Neural progenitor cell (in vitro differentiated cells): ENCODE measurements around the gene CSKMT. TPM values are rescaled to one million over a fixed set of nuclear protein-coding genes. Genes with fewer than 3 reads are reported as not detected.
"Not testable (repeated sequence)": the region's sequence is repeated elsewhere in the genome, so short reads cannot be mapped to it uniquely, and the experiment has no call there.

Experiments
- DNase-seq: peaks from one replicate; pipeline ENCODE4 v3.0.0-alpha.2; 2016; ENCODE audit warnings: low spot score
- H2AFZ ChIP-seq: fragments of 200-600 bp; sonication (generic); replicated peaks from 2 replicates; pipeline ENCODE4 v1.6.1; 2016; ENCODE audit warnings: antibody characterized with exemption
- H3F3A ChIP-seq: fragments of 200-600 bp; sonication (generic); 2 replicates; pipeline ENCODE4 v1.6.1; 2016; ENCODE audit warnings: antibody characterized with exemption, low read depth
- H3K27ac ChIP-seq: fragments of 200-600 bp; sonication (generic); 2 replicates; pipeline ENCODE4 v1.5.1; 2016; ENCODE audit warnings: mild to moderate bottlenecking
- H3K27me3 ChIP-seq: fragments of 200-600 bp; sonication (generic); 2 replicates; pipeline ENCODE4 v1.6.1; 2016; ENCODE audit warnings: mild to moderate bottlenecking, moderate library complexity
- H3K36me3 ChIP-seq: fragments of 200-600 bp; sonication (generic); 2 replicates; pipeline ENCODE4 v1.5.1; 2016
- H3K4me1 ChIP-seq: fragments of 200-600 bp; sonication (generic); 2 replicates; pipeline ENCODE4 v1.6.1; 2016; ENCODE audit warnings: mixed run types
- H3K4me2 ChIP-seq: fragments of 200-600 bp; sonication (generic); 2 replicates; pipeline ENCODE4 v1.6.1; 2016
- H3K4me3 ChIP-seq: fragments of 200-600 bp; sonication (generic); 2 replicates; pipeline ENCODE4 v1.5.1; 2016
- H3K79me2 ChIP-seq: fragments of 200-600 bp; sonication (generic); 2 replicates; pipeline ENCODE4 v1.6.1; 2016; ENCODE audit warnings: low read depth
- H3K9ac ChIP-seq: fragments of 200-600 bp; sonication (generic); 2 replicates; pipeline ENCODE4 v1.6.1; 2016
- H3K9me3 ChIP-seq: fragments of 200-600 bp; sonication (generic); 2 replicates; pipeline ENCODE4 v1.5.1; 2016; ENCODE audit warnings: low read depth
- H4K20me1 ChIP-seq: fragments of 200-600 bp; sonication (generic); 2 replicates; pipeline ENCODE4 v1.6.1; 2016; ENCODE audit warnings: low read depth
- H3K27ac Mint-ChIP-seq: 3 replicates; pipeline ENCODE4 v1.8.0; 2021; ENCODE audit warnings: mixed read lengths
- H3K27me3 Mint-ChIP-seq: 2 replicates; pipeline ENCODE4 v1.8.0; 2022; ENCODE audit warnings: low read depth, mild to moderate bottlenecking, inconsistent platforms, moderate library complexity, mixed read lengths; ENCODE audit not compliant: insufficient read depth
- H3K36me3 Mint-ChIP-seq: 3 replicates; pipeline ENCODE4 v1.8.0; 2021; ENCODE audit warnings: mixed read lengths
- H3K4me1 Mint-ChIP-seq: 3 replicates; pipeline ENCODE4 v1.8.0; 2021; ENCODE audit warnings: mixed read lengths
- H3K4me3 Mint-ChIP-seq: 3 replicates; pipeline ENCODE4 v1.8.0; 2021; ENCODE audit warnings: mild to moderate bottlenecking, moderate library complexity, mixed read lengths
- H3K9me3 Mint-ChIP-seq: 3 replicates; pipeline ENCODE4 v1.8.0; 2020; ENCODE audit warnings: mixed read lengths
- EZH2 ChIP-seq: fragments of 200-600 bp; sonication (generic); IDR thresholded peaks from 2 replicates; pipeline ENCODE4 v1.6.1; 2017; ENCODE audit warnings: antibody characterized with exemption, mild to moderate bottlenecking, moderate library complexity
- EZH2phosphoT487 ChIP-seq: fragments of 200-600 bp; sonication (generic); IDR thresholded peaks from 2 replicates; pipeline ENCODE4 v1.6.1; 2017; ENCODE audit warnings: antibody characterized with exemption
- total RNA-seq: library from RNA; depleted of rRNA; stranded (reverse); fragments of >200 nt; gene quantifications from 2 replicates; pipeline ENCODE4 v1.2.3, GENCODE V29; 2015; ENCODE audit warnings: low replicate concordance
- TF ChIP-seq, protein P1 (sequence below): fragments of 200-600 bp; sonication (generic); IDR thresholded peaks from 2 replicates; pipeline ENCODE4 v1.5.1; 2017; ENCODE audit warnings: antibody characterized with exemption, mild to moderate bottlenecking

Gene CSKMT, protein sequence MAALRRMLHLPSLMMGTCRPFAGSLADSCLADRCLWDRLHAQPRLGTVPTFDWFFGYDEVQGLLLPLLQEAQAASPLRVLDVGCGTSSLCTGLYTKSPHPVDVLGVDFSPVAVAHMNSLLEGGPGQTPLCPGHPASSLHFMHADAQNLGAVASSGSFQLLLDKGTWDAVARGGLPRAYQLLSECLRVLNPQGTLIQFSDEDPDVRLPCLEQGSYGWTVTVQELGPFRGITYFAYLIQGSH
- total RNA-seq, result 4.3 and 6.7 TPM in 2 replicates

DNA sequence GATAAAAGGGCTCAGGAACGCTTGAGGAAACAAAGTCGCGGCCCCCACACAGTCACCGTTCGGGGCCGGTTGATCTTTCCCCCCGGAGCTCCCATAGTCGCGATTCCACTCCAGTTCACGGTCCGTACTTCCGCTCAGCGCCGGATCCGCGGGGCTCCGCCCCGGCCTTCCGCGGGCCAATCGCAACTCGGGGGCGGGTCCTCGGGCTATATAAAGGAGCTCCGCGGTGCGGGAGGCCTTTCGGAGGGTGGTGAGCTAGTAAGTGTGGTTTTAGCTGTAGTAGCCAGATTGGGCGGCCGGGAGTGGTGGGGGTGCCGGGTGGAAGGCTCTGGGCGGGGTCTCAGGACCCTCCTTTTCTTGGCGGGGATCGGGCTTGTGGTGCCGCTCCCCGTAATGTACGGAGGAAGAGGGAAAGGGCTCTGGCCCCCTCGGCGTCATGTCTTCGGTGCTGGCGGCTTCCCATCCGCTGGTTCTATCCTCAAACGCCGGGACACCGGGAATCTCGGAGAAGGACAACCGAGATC, at the start of gene CSKMT, which contains the start of gene C11orf98:
Gene CSKMT, plus strand, starts transcription at position 238 of the 524 bp plus-strand sequence. CDS start 568 bp downstream, outside the sequence.
Gene C11orf98, minus strand, starts transcription at position 136 of the 524 bp plus-strand sequence. Its CDS starts 41 bp downstream, at position 95.
- Histone ChIP-seq H3K9me3 (no peaks in the 10 kb centered on the region), H3K79me2 (peaks cover 49% of the 10 kb centered on the region), H3K4me2 (peak within 1 kb of the TSS; percentile 88), H3K27me3 (no peaks in the 10 kb centered on the region), H3K36me3 (no peaks in the 10 kb centered on the region), H3K4me1 (peaks cover 14% of the 10 kb centered on the region), H3K27ac (peak within 1 kb of the TSS; percentile 69), H3K9ac (peak within 1 kb of the TSS; percentile 77), H3F3A (peaks cover 63% of the 10 kb centered on the region), H2AFZ (peak within 1 kb of the TSS; percentile 48), H3K4me3 (peak within 1 kb of the TSS; percentile 65), H4K20me1 (peaks cover 17% of the 10 kb centered on the region)
- H3K27me3 Mint-ChIP-seq, result peaks cover 5% of the 10 kb centered on the region
- peaks cover 25% of the 10 kb centered on the region for H3K4me1 Mint-ChIP-seq
- TF ChIP-seq EZH2phosphoT487, result no peak
- TF ChIP-seq, protein P1, sequence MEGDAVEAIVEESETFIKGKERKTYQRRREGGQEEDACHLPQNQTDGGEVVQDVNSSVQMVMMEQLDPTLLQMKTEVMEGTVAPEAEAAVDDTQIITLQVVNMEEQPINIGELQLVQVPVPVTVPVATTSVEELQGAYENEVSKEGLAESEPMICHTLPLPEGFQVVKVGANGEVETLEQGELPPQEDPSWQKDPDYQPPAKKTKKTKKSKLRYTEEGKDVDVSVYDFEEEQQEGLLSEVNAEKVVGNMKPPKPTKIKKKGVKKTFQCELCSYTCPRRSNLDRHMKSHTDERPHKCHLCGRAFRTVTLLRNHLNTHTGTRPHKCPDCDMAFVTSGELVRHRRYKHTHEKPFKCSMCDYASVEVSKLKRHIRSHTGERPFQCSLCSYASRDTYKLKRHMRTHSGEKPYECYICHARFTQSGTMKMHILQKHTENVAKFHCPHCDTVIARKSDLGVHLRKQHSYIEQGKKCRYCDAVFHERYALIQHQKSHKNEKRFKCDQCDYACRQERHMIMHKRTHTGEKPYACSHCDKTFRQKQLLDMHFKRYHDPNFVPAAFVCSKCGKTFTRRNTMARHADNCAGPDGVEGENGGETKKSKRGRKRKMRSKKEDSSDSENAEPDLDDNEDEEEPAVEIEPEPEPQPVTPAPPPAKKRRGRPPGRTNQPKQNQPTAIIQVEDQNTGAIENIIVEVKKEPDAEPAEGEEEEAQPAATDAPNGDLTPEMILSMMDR, result no peak
- peak; percentile 33 for TF ChIP-seq EZH2
- peaks cover 11% of the 10 kb centered on the region for H3K36me3 Mint-ChIP-seq
- peak within 1 kb of the TSS; percentile 91 for H3K27ac Mint-ChIP-seq
- peak; percentile 96 for DNase-seq
- peak within 1 kb of the TSS; percentile 99 for H3K4me3 Mint-ChIP-seq
- no peaks in the 10 kb centered on the region for H3K9me3 Mint-ChIP-seq

DNA sequence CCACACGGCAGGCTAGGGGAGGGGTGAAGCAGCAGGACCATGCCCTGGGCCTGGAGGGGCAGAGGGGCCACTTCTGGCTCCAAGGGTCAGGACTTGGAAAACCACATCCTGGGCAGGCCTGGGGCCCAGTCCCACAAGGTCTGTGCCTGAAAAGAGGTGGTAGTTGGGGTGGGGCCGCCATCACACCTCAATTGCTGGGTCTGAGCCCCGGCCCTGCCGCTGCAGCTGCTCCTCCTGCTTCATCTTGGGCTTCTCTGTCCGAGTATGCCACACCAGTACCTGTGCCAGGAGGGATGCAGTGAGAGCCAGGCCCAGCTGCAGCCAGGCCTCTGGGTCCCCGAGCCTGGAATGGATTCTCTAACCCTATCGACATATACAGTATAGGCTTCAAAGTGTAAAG, 49.6 kb upstream of the CSKMT start:
- H3K27ac ChIP-seq, result no peak overlapping the region
- no peak for TF ChIP-seq EZH2
- TF ChIP-seq EZH2phosphoT487, result no peak
- TF ChIP-seq, protein P1, result no peak
- Mint-ChIP-seq H3K4me3 (no peak overlapping the region), H3K36me3 (peaks cover 3% of the 10 kb centered on the region), H3K9me3 (no peaks in the 10 kb centered on the region), H3K27me3 (peaks cover 4% of the 10 kb centered on the region), H3K4me1 (peaks cover 23% of the 10 kb centered on the region), H3K27ac (no peak overlapping the region)
- H2AFZ ChIP-seq, result no peak overlapping the region
- peaks cover 9% of the 10 kb centered on the region for H3K79me2 ChIP-seq
- DNase-seq, result no peak
- peaks cover 13% of the 10 kb centered on the region for H3K27me3 ChIP-seq
- H3K4me1 ChIP-seq, result peaks cover 7% of the 10 kb centered on the region
- H3K9me3 ChIP-seq, result no peaks in the 10 kb centered on the region
- H3K36me3 ChIP-seq, result no peaks in the 10 kb centered on the region
- no peak overlapping the region for H3K4me3 ChIP-seq
- peaks cover 30% of the 10 kb centered on the region for H3F3A ChIP-seq
- no peak overlapping the region for H3K9ac ChIP-seq
- no peak overlapping the region for H3K4me2 ChIP-seq
- no peaks in the 10 kb centered on the region for H4K20me1 ChIP-seq

DNA sequence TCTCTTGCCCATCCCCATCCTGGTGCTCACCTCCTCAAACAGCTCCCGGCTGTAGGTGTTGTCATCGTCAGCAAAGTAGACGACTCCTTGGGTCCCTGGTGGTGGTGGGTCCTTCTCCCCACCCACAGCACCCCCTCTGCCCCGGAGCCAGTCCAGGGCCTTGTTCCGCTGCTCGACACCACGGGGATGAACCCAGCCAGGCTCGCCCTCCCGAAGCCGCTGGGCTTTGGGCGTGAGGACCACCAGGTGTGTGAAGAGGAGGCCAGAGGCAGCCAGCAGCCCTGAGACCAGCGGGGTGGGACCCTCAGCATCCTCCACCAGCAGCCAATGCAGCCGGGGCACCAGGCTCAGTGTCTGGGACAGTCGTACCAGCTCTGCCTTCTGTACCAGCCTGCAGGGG, 48.2 kb upstream of the CSKMT start:
- not testable (repeated sequence) for H3K36me3 ChIP-seq, H2AFZ ChIP-seq, H3K9me3 ChIP-seq, H3K36me3 Mint-ChIP-seq, H3K27ac ChIP-seq, H3K4me3 Mint-ChIP-seq, H3K4me1 ChIP-seq, H3K4me2 ChIP-seq, H3K27ac Mint-ChIP-seq, DNase-seq, H4K20me1 ChIP-seq, H3K27me3 Mint-ChIP-seq, H3K27me3 ChIP-seq, H3K9me3 Mint-ChIP-seq, H3K4me3 ChIP-seq, H3K9ac ChIP-seq
- H3K4me1 Mint-ChIP-seq, result peaks cover 21% of the 10 kb centered on the region
- Histone ChIP-seq H3K79me2 (peaks cover 19% of the 10 kb centered on the region), H3F3A (peaks cover 34% of the 10 kb centered on the region)

DNA sequence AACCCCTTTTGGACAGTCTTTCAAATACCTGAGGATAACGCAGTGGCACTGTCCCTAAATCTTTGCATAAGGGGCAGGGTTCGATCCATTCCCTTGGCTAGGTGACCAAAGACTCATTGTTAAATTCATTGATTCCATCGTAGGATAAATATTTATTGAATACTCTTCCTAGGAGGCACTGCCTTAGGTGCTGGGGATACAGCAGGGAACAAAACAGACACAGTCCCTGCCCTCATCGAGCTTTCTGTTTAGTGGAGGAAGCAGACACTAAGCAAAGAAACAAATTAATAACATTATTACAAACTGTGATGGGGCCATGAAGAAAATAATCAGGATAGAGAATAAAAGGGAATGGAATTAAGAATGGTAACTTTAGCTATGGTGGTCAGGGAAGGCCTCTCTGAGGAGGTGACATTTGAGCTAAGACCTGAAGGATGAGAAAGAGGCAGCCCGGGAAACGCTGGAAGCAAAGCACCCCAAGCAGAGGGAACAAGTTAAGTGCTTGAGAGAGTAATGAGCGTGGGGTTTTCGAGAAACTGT, 44.0 kb upstream of the CSKMT start:
- peaks cover 18% of the 10 kb centered on the region for H3K4me1 Mint-ChIP-seq
- H3K4me3 ChIP-seq, result peak overlapping the region; percentile 76
- peaks cover 6% of the 10 kb centered on the region for H3K27me3 Mint-ChIP-seq
- peak overlapping the region; percentile 34 for H3K27ac Mint-ChIP-seq
- peak overlapping the region; percentile 67 for H3K9ac ChIP-seq
- H3K4me3 Mint-ChIP-seq, result peak overlapping the region; percentile 92
- TF ChIP-seq EZH2 (no peak), EZH2phosphoT487 (no peak)
- TF ChIP-seq, protein P1, result no peak
- no peaks in the 10 kb centered on the region for H3K9me3 Mint-ChIP-seq
- H3K9me3 ChIP-seq, result no peaks in the 10 kb centered on the region
- peaks cover 5% of the 10 kb centered on the region for H3K4me1 ChIP-seq
- no peaks in the 10 kb centered on the region for H3K27me3 ChIP-seq
- H2AFZ ChIP-seq, result peak overlapping the region; percentile 12
- H3K36me3 Mint-ChIP-seq, result peaks cover 12% of the 10 kb centered on the region
- H4K20me1 ChIP-seq, result no peaks in the 10 kb centered on the region
- H3K27ac ChIP-seq, result peak overlapping the region; percentile 17
- H3F3A ChIP-seq, result peaks cover 52% of the 10 kb centered on the region
- H3K79me2 ChIP-seq, result peaks cover 19% of the 10 kb centered on the region
- peak overlapping the region; percentile 88 for H3K4me2 ChIP-seq
- DNase-seq, result no peak
- no peaks in the 10 kb centered on the region for H3K36me3 ChIP-seq
